HG03139 (cell line): ENCODE results near the gene DLK1.

ENCODE experiments used
- ATAC-seq: cut with Tn5 transposase; IDR thresholded peaks from one replicate; pipeline ENCODE4 v1.9.1; 2021; ENCODE audit not compliant: unreplicated experiment

The DLK1 gene

GRCh38 chr14:100732766-100733100 lies 6.0 kb downstream of the DLK1 start:
- no peak for ATAC-seq

- ATAC-seq = no peak
Measured at GRCh38 chr14:100733152-100733850, 6.6 kb downstream of the DLK1 start.

DNA sequence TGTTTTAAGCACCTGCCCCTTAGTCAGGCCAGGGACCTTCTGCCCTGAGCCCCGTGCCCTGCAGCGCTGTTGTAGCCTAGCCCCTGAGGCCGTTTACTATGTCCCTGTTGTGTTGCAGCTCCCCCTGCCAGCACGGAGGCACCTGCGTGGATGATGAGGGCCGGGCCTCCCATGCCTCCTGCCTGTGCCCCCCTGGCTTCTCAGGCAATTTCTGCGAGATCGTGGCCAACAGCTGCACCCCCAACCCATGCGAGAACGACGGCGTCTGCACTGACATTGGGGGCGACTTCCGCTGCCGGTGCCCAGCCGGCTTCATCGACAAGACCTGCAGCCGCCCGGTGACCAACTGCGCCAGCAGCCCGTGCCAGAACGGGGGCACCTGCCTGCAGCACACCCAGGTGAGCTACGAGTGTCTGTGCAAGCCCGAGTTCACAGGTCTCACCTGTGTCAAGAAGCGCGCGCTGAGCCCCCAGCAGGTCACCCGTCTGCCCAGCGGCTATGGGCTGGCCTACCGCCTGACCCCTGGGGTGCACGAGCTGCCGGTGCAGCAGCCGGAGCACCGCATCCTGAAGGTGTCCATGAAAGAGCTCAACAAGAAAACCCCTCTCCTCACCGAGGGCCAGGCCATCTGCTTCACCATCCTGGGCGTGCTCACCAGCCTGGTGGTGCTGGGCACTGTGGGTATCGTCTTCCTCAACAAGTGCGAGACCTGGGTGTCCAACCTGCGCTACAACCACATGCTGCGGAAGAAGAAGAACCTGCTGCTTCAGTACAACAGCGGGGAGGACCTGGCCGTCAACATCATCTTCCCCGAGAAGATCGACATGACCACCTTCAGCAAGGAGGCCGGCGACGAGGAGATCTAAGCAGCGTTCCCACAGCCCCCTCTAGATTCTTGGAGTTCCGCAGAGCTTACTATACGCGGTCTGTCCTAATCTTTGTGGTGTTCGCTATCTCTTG lies 7.6 kb downstream of the DLK1 start:
- ATAC-seq = no peak

DNA sequence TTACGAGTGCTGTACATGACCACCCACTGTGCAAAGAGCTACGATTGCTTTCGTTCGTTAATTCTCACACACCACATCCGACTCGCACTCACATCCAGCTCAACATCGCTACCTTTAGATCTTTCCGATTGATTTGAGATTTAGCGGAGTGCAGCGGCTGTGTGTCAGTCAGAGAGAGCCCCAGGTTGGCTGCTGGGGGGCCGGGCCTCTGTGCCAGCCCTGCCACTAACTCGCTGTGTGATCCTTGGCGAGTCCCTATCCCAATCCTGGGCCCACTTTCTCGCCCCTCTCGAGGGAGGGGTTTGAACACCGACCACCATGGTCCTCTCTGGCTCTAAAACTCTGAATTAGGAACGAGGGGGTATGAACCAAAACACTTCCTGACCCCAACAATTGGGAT lies 8.6 kb downstream of the DLK1 start:
- ATAC-seq = no peak

GRCh38 chr14:100736269-100737180 lies 9.8 kb downstream of the DLK1 start:
- no peak for ATAC-seq

DNA sequence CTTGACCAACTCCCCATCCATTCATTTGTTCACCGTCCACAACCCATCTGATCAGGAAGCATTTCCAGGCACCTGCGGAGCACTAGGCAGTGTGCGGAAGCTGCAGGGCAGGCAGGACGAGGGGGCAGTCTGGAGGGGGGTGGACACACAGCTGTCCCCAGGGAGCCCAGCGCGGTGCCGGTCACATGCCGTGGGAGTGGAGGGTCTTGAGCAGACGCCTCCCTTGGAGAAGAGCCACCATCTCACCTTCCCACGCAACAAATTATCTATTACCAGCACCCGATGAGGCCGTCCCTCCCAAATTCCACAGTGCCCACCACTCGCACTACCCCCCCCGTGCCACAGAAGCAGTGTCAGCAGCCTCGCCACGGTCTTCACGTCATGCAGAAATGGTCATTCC lies 10.8 kb downstream of the DLK1 start:
- no peak for ATAC-seq

DNA sequence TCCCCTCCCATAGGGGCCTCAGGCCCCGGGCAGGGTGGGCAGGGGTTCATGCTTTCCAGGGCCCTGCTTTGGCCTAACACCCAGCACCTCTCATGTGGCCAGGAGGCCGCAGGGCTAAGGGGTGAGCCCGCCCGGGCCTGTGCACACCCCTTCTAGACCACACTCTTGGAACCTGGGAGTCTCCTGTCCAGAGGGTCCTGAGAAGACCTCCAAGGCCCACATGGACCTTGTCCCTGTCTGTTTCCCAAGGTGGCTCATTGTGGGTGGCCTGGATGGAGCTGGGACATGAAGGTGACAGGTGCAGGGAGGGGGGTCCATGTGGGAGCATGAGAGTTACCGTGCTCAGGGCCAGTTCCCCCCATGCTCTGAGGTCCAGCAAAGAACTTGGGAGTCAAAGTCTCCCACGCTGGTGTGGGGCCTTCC lies 11.6 kb downstream of the DLK1 start:
- no peak for ATAC-seq

GRCh38 chr14:100738704-100739131 lies 12.0 kb downstream of the DLK1 start:
- no peak for ATAC-seq

- no peak for ATAC-seq
Measured at GRCh38 chr14:100739306-100739705, 12.6 kb downstream of the DLK1 start.

DNA sequence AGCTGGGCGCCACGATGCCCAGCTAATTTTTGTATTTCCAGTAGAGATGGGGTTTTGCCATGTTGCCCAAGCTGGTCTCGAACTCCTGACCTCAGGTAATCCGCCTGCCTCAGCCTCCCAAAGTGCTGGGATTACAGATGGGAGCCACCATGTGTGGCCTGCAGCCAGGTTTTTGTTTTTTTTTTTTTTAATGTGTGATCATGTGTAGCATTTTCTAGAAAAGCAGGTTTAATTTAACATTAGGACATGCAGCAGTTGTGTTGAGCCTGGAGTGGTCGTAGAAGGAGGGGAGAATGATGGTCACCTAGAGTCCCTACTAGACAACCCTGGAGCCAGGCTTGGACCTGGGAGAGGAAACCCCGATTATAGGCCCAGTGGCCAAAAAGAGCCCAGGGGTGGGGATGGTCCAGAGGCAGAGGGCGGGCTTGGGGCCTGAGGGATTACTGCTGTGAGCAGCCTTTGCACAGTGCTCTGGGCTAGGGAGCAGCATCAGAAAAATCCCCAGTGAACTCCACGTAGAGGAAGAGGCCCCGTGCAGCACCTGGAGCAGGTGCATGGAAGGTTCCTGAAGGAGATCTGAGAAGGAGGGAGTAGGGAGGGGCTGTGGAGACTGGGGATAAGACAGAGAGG lies 13.6 kb downstream of the DLK1 start:
- ATAC-seq = no peak

DNA sequence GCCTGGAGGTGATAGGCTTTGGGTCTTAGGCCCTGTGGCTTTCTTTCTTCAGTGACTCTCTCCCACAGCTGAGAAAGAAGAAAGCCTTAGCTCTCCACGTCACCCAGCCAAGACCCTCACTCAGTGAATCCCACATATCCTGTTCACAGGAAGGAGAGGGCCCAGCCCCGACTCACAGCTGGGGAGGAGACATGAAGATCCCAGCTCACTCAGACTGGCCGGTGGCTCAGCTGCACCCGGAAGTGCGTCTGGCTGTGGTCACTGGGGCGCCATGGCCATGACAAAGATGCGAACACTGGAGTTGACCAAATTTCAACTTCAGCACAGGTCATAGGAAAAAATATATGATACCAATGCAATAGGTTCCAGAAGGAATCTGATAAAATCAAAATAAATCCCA lies 14.2 kb downstream of the DLK1 start:
- no peak for ATAC-seq

GRCh38 chr14:100741966-100742365 lies 15.3 kb downstream of the DLK1 start:
- ATAC-seq = no peak

- ATAC-seq = no peak
Measured at GRCh38 chr14:100746326-100746725, 19.6 kb downstream of the DLK1 start.

GRCh38 chr14:100747021-100747586 lies 20.4 kb downstream of the DLK1 start:
- ATAC-seq = no peak

- ATAC-seq = no peak
Measured at GRCh38 chr14:100747736-100748135, 21.0 kb downstream of the DLK1 start.

GRCh38 chr14:100748403-100748802 lies 21.7 kb downstream of the DLK1 start:
- ATAC-seq = no peak

DNA sequence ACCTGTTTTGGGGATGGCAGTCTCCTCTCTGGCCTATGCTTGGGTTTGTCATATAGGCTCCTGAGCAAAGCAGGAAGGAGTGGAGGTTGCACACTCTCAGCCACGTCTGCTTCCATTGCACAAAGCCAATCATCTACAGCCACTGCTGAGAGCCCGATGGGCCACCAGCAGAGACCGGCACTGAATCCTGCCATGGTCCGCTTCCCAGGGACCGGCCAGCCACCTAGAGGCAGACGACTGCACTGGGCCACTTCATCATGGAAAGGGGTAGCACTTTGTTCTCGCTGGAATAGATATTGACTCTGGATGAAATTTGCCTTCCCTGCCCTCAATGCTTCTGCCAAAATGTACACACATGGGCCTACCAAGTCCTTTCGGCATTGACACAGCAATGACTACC lies 22.3 kb downstream of the DLK1 start:
- no peak for ATAC-seq

DNA sequence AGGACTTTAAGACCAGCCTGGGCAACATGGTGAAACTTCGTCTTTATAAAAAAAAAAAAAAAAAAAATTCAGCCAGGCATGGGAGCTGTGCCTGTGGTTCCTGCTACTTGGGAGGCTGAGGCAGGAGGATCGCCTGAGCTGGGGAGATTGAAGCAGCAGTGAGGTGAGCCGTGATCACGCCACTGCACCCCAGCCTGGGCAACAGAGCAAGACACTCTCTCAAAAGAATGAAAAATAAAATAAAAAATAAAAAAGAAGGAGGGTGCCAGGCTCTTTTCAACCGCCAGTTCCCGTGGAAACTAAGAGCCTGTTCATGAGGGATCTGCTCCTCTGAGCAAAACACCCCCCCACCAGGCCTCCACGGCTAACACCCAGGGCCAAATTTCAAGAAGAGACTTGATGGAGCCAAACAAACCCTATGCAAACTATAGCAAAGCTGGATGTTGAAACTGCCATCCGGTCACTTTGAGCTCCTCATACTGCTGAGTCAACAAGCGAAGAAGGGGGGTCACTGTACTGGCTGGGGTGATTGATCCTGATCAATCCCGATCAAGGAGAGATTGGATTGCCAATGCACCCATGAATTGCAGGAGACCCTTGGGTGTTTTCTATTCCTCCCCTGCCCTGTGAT lies 23.4 kb downstream of the DLK1 start:
- no peak for ATAC-seq

DNA sequence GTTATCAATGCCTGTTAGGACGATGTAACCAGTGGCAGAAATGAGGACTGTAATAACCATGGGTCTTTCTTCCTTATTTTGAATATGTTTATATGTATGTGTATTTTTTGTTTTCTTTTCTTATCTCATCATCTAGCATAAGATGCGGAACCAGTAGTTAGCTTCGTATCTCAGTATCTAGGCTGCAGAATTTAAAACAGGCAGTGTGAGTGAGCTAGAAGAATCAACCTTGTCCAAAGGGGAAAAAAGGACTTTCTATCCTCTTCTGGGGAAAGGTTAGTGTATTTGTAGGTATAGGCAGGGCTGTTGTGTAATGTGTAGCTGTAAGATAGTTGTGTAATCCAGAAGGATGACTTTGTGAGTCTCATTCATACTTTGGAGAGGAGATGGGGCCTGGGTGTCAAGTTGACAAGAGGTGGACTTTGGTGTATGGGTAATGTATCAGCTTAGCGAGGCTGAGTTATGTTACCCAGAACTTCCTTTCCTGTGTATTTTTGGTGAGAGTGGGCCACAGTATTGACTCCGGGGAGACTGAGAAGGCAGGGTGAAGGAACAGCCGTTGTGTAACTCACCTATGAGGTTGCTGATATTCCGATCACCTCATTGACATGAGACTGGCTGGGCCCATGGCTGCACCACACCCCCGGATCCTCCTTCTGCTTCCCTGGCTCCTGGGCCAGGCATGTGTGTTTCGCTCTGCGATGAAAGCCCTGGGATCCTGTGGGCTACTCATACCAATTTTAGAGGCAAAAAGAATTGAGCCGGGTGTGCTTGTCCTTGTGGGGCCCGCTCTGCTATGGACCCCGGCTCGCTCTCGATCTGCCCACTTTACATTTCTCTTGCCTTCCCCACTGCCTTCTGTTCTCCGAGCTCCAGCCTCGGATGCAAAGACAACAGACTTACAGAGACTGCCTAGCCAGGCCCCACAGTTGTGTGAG lies 24.3 kb downstream of the DLK1 start:
- ATAC-seq = no peak
